SU-DHL-6 (cell line): Measurements from ENCODE around the gene PIP5K1B.

Experiments used
- EZH2phosphoT487 ChIP-seq: fragments of 200-600 bp; sonication (generic), shearing (Covaris generic); conservative IDR thresholded peaks from 2 replicates; pipeline ENCODE4 v1.6.1; 2018; ENCODE audit warnings: mild to moderate bottlenecking, antibody characterized with exemption, low read length, moderate library complexity, mixed read lengths
- TF ChIP-seq, protein P1 (sequence below): fragments of 200-600 bp; sonication (generic); IDR thresholded peaks from one replicate; pipeline ENCODE4 v1.5.1; 2017; ENCODE audit warnings: antibody characterized with exemption, mild to moderate bottlenecking, low read length, moderate library complexity; ENCODE audit not compliant: insufficient read depth, poor library complexity, severe bottlenecking

DNA sequence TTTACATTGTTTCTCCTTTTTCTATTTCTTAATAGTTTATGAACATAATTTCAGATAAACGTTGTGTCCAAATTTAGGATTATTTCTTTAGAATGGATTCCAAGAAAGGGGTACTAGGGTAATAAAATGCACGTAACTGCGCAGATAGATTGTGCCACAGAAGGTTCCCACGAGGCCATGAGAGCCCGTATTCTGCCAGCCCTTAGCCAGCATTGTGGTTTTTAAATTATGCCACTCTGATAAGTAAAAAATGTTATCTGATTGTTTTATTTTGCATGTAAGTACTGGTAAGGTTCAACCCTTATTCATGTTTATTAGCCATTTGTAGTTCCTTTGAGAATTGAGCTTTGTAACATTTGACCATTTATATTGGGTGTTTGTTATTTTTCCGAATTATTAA lies 220.1 kb downstream of the PIP5K1B start:
- TF ChIP-seq EZH2phosphoT487, result no peak
- TF ChIP-seq, protein P1, sequence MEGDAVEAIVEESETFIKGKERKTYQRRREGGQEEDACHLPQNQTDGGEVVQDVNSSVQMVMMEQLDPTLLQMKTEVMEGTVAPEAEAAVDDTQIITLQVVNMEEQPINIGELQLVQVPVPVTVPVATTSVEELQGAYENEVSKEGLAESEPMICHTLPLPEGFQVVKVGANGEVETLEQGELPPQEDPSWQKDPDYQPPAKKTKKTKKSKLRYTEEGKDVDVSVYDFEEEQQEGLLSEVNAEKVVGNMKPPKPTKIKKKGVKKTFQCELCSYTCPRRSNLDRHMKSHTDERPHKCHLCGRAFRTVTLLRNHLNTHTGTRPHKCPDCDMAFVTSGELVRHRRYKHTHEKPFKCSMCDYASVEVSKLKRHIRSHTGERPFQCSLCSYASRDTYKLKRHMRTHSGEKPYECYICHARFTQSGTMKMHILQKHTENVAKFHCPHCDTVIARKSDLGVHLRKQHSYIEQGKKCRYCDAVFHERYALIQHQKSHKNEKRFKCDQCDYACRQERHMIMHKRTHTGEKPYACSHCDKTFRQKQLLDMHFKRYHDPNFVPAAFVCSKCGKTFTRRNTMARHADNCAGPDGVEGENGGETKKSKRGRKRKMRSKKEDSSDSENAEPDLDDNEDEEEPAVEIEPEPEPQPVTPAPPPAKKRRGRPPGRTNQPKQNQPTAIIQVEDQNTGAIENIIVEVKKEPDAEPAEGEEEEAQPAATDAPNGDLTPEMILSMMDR, result no peak
